HG02759 (cell line): Measurements from ENCODE around the gene ATP8B4.
"Not testable (repeated sequence)": the region's sequence is repeated elsewhere in the genome, so short reads cannot be mapped to it uniquely, and the experiment has no call there.

Experiments
- ATAC-seq: cut with Tn5 transposase; IDR thresholded peaks from one replicate; pipeline ENCODE4 v1.9.1; 2021; ENCODE audit warnings: mild to moderate bottlenecking, moderate library complexity; ENCODE audit not compliant: unreplicated experiment

Gene ATP8B4

GRCh38 chr15:50109076-50109987 lies 9.7 kb downstream of the ATP8B4 start:
- no peak for ATAC-seq

DNA sequence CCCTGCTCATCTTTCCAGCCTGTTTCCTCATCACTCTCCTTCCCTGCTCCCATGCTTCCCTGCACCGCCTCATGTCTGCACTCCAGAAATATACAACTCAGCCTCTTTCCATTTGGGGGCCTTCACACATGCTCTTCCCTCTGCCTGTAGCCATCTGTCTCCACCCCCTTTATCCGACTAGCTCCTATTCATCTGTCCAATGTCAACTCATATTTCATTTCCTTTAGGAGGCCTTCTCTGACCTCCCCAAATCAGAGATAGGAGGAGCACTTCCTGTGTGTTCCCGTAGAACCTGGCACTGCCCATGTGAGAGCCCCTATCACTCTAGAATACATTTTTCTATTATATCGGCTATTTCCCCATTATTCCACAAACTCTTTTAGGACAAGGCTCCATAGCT lies 10.6 kb downstream of the ATP8B4 start:
- ATAC-seq, result no peak

DNA sequence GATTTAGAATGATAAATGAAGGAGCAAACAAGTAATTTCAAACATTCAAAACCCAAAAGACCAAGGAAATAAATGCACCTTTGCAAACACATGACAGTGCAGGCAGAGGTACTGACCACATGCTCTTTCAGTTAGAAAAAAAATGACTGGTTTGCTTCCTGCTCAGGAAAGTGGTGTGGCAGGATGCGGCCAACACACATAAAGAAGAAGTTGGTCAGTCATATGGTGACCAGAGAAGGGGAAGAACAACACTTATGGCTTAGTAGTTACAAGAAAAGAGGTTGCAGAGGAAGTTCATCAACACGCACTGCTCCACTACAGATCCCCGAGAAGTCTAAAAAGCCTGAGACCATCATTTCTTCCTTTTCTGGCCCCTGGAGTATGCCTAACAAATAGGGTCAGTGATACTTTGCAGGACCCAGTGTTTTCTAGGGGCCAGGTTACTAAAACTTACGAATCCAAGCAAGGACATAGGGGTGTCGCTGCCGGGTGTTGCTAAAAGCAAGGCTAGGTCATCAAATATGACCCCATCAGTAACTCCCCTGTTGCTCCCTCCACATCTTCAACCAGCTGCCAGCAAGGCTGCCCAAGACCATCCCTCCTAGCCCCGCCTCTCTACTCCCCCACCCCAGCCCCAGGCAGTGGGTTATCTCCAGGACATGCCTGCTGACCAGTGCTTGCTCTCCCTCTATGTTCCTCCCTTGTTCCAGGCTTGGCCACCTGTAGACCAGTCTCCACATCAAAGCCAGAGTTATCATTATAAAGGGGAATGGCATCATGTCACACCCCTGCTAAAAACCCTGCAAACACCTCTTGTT lies 11.2 kb downstream of the ATP8B4 start:
- ATAC-seq, result peak; percentile 96

GRCh38 chr15:50107157-50107556 lies 11.9 kb downstream of the ATP8B4 start:
- ATAC-seq, result no peak

DNA sequence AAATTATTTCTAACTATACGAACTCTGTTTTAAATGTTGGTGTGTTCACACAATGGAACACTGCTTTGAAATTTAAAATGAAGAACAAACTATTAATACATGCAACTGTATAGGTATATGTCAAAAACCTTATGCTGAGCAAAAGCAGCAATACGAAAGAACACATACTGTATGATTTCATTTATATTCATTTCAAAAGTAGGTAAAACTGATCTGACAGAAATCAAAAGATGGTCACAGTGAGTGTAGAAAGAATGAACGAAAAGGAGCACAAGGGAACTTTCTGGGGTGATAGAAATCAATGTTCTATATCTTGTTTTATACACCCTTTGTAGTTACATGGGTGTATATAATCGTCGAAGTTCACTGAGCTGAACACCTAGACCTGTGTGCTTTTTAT lies 12.6 kb downstream of the ATP8B4 start:
- no peak for ATAC-seq

GRCh38 chr15:50100486-50100885 lies 18.5 kb downstream of the ATP8B4 start:
- ATAC-seq, result no peak

GRCh38 chr15:50098545-50098944 lies 20.5 kb downstream of the ATP8B4 start:
- ATAC-seq, result no peak

DNA sequence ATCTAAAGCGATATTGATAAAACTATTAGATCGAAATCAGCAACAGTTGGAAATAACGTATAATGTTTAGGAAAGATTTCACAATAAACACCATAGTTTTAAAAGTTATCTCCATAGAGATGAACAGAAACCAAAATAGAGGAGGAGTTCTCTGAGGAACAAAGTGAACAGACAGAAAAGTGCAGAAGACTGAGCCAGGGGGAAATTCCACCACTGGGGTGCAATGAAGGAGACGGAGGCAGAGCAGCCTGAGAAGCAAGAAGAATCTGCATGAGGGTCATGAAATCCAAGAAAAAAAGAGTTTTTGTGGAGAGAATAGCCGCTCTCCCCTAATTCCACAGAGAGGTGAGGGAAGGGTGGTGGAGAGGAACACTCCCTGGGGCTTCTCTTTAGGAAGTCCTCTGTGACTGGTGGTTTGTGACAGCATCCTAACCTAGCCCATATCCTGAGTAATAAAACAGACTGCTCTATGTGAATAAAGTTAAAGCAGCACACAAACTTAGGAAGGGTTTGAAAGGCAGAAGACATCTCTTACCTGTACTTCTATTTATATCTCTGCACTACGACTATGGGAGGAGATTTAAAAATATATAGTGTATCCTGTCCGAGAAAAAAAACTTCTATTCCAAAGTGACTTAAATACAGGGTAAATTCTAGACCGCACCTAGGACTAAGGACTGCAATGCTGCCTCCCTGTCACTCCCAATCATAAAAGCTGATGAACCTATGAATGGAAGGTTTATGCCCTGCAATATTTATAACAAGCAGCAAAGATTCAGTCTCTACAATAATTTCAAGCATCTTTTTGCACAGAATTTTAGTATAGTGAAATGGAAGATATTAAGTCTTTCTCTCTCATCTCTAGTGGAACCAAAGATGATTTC lies 22.9 kb downstream of the ATP8B4 start:
- no peak for ATAC-seq

- ATAC-seq, result not testable (repeated sequence)
Observed at GRCh38 chr15:50089386-50089785, 29.6 kb downstream of the ATP8B4 start.

DNA sequence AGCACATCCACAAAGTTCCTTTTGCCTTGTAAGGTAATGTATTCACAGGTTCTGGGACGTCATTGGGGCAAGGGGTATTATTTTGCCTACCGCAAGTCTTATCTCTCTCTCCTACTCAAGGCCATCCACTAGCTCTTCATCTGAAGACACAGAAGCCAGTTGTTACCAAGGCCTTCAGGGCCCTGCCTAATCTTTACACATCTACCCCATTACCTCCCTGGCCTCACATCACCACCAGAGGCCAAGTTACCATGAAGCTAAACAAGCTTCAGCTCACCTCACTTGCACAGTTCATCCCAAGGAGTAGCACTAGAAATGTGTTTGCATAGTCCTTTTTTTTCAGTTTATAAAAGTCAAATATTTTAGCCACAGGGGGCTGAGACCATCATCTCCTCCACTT lies 34.1 kb downstream of the ATP8B4 start:
- ATAC-seq, result no peak

DNA sequence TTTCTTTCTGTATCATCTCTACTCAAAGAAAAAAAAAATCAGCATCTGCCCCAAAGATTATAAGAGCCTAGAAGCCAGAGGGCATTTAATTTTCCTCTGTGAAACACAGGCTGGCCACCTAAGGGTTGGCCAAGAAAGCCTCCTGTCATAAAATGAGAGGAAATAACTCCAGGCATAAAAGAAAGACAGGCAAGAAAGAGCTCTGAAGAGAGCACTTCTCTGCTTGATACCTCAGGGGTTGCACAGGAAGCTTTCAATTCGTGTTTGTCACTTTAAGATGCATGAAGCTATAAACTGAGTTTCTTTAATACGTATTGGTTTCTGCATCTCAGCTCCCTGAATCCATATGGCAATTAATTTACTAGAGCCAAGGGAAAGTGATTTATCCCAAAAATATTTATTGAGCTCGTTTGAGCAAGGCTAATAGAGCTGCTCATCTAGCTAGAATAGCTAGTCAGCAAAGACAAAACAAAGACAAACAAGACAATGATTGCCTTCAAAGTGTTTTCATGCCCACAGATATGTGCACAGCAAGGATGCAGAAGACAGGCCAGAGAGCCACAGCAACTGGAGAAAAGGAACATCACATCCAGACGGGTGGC lies 35.5 kb downstream of the ATP8B4 start:
- ATAC-seq, result no peak

- no peak for ATAC-seq
Observed at GRCh38 chr15:50082066-50082465, 37.0 kb downstream of the ATP8B4 start.

DNA sequence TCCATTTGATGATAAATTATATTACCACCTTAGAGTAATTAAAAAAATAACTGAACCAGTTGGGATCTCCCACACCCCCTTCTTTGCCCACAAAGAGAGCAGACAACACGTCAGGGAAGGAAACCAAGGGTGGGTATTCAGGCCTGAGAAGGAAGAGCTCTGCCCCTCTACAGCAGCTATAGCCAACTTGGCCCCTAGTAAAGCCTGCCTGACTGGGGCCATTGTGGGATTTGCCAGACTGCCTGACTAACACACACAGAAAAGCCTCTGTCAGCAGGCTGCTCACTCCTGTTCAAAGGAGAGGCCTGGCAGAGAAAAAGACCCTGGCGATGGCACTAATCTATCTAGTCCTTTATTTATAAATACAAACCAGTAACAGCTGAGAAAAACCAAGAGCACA lies 41.4 kb downstream of the ATP8B4 start:
- no peak for ATAC-seq

- no peak for ATAC-seq
Observed at GRCh38 chr15:50077176-50077575, 41.9 kb downstream of the ATP8B4 start.

DNA sequence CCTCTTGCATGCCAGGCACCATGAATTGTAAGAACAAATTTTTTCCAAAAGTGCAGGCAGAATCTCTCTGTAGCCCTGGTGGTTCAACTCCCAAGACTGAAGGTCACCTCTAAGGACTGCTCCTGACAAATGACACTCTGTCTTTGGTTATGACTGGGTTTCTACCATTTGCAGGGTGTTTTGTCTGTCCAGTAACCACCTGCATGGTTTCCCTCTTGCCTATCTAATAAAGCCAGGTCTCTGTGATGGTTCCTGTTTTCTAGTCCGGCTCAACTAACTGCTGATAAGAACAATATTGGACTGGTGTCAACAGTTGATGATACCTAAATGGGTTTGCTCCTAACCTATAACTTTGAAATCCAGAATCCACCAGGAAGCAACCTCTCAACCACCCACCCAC lies 43.7 kb downstream of the ATP8B4 start:
- no peak for ATAC-seq

GRCh38 chr15:50071551-50072258 lies 47.3 kb downstream of the ATP8B4 start:
- no peak for ATAC-seq

- no peak for ATAC-seq
Observed at GRCh38 chr15:50068016-50068415, 51.0 kb downstream of the ATP8B4 start.

DNA sequence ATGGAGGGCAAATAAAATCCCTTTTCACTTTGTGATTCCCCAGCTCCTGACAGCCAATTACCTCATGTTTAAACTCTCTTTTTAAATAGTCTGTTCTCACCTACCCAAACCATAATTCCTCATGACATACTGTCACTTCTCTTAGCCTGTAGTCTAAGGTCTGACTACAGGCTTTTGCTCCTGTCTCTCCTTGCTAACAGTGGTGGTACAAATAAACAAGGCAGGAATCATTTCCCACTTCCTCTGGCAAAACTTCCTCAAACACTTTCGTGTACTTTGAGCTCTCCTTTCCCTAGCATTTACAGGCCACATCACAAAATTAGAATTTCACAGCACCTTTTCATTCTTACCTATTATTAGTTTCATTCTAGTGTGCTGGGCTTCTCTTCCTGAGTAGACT lies 51.8 kb downstream of the ATP8B4 start:
- no peak for ATAC-seq

- no peak for ATAC-seq
Observed at GRCh38 chr15:50066666-50067065, 52.4 kb downstream of the ATP8B4 start.

GRCh38 chr15:50066202-50066601 lies 52.8 kb downstream of the ATP8B4 start:
- no peak for ATAC-seq
